Stimulated activated CD8-positive, alpha-beta memory T cell treated with anti-CD3 and anti-CD28 coated beads, Interleukin-15, amount 100 ng/mL, for 4 hours (primary cell): ENCODE results near the gene DACH1.

Experiments used
- DNase-seq, 2 donors: peaks; one replicate each; pipeline ENCODE4 v3.0.0-alpha.2; 2020; ENCODE audit warnings: low read depth in 2 of 2

Gene DACH1

DNA sequence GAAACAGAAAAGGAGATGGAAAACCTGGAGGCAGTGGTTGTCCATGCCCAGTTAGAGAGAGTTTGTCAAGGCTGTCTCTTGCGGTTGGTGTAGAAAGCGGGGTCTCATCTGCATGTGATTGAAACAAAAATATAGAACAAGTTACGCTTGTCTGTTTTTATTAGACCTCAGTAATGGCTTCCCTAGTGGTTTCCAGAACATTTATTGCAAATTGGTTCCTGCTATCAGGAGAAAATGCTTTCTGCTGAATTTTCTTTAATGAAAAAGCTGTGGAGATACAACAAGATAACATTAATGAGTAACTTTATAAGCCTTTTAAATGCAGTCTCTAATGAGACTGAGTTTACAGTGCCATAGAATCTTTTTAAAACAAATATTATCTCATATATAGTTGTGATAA, 378.0 kb downstream of the DACH1 start:
- DNase-seq = no peak

DNA sequence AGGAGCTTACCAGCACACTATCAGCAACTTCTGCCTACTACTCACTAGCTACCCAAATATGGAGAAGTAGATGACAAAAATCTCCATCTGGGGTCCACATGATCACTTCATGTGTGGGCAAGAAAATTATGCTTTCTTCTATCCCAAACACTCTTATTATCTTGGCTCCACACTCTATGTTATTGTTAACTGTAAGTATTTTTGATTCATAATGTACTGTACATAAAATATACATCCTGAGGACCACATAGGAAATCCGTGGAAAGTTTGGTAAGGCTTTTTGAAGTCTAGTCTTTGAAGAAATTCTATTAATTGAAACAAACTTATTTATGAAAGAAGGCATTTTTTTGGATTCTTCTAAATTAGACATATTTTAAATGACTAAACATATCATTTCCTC, 378.8 kb downstream of the DACH1 start:
- no peak for DNase-seq

DNA sequence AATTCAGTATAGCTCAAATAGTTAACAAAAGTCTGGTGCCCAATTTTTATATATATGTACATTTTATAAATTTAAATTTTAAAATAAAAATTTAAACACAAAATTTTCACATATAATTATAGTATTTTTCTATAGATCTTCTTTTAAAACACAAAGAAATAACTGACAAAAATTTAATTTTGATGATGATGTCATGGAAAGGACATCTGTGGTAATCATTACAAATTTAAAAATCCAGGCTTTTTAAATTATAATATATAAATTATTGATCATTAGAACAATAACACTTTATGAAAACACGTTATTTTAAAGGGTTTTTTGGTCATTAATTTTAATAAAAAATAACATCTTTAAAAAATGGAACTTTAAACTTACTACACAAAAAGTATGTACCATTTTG, 381.1 kb downstream of the DACH1 start:
- DNase-seq = no peak

DNA sequence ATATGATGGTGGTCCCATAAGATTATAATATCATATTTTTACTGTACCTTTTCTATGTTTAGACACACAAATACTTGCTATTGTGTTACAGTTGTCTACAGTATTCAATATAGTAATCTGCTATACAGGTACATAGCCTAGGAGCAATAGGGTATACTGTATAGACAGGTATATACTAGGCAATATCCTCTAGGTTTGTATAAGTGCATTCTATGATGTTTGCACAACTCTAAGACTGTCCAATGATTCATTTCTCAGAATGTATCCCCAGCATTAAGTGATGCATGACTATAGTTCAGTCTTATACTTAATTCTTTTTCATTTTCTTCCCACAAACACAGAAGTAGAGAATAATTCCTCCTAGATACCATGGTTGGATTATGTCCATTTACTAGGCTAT, 383.3 kb downstream of the DACH1 start:
- DNase-seq = no peak

DNA sequence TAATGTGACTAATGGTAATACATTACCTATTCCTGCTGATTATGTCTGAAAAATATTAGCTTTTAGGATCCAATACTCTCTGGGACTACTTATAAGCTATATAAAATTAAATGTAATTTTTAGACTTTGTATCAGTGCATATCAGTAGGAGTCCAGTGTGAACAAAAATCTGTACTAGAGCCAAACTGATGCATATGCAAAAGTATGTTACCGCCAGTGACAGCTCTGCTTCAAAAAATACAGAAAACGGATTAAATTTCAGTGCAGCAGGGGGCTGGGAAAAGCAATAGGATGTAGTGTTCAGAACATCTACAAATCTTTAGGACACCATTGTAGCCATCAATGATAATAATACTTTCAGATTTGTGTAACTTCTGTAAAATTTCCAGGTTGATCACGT, 385.5 kb downstream of the DACH1 start:
- no peak for DNase-seq

DNA sequence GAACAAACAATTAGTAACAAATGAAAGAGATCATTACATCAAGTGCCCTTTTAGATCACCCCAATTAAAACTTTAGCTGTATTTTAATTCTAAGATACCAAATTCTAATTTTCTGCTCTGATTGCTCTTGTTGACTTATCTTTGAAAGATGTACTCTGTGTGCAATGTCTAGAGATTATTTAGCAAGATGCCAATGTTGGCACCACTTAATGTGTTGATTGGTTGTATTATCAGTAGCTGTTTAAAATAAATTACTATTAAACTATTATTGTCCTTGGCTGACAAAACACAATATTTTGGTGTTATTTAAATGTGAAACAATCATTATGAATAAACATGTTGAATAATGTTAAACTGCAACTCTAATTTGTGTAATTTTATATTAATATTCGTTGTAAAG, 386.0 kb downstream of the DACH1 start:
- DNase-seq = no peak

DNA sequence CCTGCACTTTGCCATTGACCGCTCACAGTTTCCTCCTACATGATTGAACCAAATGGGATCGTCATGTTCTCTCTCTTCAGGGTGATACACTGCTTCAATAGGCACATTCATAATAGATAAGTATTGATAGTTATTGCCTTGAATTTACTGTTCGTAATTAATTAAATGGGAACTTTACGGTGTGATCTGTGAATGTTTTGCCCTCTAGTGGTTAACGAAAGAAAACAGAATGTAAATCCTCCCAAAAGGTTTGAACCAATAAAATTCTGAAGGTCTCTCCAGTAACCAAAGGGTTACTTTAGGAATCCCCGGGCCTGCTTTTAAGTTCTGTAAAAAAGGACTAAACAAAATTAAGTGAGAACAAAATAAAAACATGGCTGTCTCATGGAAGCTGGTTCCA, 389.3 kb downstream of the DACH1 start:
- no peak for DNase-seq

DNA sequence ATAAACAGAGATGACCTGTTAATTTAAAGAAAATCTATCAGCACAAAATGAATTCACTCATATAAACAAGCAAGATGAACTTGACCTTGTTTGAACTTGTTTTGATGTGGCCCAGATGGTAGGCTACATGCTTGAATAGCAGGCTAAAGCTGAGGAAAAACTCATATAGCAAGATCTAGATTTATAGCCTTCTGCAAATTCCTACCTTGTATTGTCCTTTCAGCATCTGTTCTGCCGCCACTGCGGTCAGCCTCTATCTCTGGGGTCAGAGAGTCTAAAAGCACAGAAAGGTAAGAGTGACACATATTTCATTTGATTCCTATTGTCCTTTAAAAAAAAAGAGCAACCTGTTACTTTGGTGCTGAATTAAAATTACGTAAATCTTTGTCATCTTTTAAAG, 392.1 kb downstream of the DACH1 start:
- no peak for DNase-seq

DNA sequence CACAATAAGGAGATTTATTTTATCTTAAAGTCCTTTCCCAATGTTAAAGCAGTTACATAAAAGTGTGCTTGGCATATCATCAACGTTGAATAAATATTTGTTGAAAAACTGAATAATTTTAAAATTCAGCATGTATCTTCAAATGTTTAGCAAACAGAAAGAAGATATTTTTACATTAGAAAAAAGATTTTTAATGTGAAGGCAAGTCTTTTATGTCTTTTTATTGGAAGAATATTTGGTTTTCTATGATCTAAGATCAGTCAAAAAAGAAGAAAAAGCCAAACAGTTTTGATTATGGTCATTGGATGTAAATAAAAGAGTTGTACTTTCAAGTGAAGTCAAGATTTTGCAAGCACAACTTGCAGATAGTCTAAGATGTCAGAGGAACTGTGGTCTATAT, 397.4 kb downstream of the DACH1 start:
- no peak for DNase-seq

DNA sequence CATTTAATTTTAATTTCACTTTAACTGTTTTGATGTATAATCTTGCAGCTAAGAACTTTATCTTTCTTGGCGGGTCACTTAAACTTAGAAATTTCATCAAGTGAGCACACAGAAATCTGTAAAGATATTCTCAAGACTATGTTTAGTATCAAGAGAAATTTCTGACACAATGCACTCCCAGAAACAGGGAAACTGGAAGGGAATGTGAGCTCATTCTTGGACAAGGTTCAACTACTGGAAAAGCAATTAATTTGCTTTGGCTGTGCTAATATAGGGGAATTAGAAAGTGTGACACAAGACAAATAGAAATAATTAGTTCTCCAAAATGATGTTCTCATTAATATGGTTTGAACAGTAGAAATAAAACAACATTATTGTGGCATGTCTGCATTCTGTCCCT, 402.3 kb downstream of the DACH1 start:
- DNase-seq = no peak

DNA sequence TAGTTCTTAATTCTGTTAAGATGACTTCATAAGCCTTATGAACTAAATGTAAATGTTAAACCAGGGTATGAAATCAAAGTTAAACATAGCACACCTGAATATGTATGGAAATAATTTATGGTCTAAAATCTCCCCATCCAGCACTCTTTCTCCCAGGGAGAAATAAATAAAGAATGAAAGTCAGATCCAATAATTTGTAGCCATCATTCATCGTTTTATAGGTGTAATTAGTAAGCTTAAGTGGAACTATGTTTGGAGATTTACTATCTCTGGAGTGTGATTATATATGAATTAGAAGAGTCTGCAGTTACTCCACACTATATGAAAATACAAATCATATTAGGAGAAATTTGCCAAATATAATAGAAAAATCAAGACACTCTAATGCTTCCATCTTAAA, 405.1 kb downstream of the DACH1 start:
- no peak for DNase-seq

DNA sequence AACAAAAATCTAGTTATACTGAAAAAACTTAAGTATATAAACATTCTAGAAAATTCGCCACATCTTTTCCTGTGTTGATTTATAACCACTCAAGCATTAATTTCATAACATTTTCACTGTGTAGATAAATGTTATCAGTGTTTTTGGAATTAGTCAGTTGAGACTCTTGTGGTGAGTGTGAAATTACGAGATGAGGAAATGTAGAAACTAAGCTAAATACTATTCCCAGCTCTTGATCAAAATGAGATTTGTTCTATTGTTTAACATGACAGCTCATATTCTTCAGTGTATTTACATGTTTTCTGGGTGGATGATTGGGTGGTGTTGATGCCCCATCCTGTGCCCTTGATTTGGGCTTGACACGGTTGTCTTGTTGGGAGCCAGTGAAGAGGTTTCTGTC, 406.8 kb downstream of the DACH1 start:
- no peak for DNase-seq

DNA sequence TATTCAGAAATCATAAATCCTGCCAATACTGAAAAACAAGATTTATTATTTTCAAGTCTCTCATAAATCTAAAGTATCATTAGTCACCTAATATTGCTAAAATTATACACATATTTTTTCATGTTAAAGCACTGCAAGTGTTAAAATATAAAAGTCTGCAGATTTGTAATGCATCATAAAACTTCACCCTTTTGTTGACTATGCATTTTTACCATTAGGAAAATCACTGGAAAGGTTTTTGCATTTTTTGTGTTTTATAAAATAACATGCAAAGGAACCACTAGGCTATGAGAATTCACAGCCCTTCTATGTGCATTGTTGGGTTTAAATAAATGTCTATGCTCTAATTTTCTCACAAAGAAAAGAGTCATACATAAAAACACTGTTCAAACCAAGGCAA, 407.3 kb downstream of the DACH1 start:
- DNase-seq = no peak

DNA sequence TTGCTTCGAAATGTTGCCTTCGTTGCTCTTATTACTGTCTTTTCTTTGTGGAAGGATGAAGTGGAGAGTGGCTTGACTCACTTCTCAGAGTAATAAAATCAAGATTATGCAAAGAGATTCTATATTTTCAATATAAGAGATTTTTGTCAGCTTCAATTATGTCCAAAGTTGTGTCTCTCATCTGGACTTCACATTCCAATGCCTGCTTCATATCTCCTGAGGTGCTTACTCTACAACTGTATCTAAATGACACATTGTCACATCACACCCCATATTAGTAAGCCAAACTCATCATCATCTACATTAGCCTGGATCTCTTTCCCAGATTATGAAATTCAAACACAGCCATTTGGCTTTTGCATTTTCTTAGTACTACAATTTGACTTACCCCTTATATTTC, 409.4 kb downstream of the DACH1 start:
- DNase-seq = no peak

DNA sequence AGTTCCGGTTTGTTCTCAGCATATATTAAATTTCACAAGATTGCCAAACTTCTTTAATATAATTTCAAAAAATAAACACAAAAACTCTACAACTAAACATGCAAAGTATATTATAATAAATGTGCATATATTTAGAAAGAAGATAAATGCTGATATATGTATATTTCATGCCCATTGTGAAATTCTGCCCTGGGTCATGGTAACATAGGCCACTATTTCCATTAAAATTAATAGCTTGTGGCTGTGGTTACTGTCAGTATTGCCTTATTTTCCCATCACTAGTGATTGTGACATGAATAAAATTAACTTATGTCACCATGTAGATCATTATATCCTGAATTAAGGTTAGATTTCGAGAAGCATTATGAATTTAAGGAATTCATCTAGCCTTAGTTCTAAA, 410.9 kb downstream of the DACH1 start:
- DNase-seq = no peak

DNA sequence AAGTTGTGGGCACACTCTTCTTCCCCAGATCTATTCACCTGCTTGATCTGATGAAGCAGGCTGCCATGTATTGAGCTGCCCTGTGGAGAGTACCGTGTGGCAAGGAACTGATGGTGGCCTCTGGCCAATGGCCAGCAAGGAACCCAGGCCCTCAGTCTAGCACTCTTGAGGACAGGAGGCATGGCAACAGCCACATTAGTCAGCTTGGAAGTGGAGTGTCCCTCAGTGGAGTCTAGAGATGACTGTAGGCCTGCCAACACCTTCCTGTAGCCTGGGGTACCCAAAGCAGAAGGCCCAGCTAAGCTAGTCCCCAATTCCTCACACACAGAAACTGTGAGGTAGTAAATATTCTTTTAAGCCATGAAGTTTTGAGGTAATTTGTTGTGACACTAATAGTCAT, 412.5 kb downstream of the DACH1 start:
- DNase-seq = no peak

DNA sequence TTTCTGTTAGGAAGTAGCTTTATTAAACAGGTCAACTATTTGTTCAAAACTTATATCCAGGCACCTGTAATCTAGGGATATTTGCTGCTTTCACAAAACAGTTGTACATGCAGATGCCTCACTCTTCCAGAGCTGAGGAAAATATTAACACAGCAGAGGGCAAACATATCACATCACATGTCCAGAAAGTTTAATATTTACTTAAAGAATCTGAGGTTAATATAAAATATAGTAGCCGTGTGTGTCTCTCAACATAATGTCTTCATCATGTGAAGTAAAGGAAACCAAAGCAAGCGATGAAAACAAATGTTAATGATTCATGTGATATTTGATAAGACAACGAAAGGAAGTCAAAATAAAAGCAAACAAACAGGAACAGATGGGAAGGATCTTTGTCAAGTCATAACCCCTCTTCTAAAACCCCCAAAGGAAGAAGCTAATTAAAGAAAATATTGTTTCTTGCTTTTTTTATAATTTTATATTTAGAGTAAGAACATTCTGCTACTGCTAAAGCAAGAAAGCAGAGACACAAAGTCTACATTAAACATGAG, 418.8 kb downstream of the DACH1 start:
- no peak for DNase-seq

DNA sequence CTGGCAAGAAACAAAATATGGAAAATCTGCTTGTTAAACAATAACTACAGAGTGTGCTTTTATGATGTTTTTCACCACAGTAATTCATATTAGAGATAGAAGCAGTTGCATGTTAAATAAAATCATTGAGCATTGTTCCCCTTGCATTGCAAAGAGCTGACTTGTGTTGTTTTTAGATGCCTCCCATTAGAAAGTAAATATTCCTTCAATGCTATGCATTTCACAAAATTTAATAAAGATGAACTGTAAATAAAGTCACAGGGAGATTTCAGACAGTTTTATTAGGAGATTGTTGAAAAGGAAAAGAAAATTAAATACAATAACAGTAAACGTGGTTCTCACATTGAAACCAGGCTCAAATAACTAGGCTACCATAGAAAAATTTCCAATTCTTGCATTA, 429.3 kb downstream of the DACH1 start:
- no peak for DNase-seq

DNA sequence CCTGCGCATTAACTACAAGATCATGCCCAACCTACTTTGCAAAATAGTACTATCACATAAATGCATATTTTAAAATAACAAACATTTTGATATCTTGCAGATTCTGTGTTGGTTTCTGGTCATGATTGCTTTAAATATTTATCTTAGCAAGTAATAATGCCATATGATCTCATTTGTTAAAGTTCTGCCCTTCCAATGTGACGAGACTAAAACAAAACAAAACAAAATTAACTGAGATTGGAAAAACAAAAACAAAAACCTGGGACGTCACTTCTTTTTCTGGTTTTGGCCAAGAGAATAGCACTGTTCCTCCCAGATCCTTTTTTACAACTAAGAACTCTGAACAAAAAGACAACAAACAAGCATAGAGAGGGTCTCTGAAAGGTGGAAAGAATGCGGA, 436.3 kb downstream of the DACH1 start:
- no peak for DNase-seq

DNA sequence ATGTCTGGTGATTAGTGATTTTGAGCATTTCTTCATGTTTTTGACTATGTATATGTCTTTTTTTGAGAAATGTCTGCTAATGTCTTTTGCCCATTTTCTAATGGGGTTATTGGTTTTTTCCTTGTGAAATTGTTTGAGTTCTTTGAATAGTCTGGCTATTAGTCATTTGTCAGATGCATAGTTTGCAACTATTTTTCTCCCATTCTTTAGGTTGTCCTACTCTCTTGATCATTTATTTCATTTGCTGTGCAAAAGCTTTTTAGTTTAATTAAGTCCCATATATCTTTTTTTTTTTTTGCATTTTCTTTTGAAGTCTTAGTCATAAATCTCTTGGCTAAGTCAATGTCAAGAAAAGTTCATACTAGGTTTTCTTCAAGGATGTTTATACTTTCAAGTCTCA, 449.8 kb downstream of the DACH1 start:
- no peak for DNase-seq

DNA sequence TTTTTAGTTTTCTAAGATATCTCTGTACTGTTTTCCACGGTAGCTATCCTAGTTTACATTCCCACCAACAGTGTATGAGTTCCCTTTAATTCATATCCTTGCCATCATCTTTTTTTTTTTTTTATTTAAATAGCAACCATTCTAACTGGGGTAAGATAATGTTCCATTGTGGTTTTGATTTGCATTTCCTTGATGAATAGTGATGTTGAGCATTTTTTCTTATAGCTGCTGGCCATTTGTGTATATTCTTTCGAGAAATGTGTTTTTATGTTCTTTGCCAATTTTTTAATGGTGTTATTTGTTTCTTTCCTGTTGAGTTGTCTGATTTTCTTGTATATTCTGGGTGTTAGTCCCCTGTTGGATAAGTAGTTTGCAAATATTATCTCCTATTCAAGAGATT, 454.8 kb downstream of the DACH1 start:
- DNase-seq = no peak

DNA sequence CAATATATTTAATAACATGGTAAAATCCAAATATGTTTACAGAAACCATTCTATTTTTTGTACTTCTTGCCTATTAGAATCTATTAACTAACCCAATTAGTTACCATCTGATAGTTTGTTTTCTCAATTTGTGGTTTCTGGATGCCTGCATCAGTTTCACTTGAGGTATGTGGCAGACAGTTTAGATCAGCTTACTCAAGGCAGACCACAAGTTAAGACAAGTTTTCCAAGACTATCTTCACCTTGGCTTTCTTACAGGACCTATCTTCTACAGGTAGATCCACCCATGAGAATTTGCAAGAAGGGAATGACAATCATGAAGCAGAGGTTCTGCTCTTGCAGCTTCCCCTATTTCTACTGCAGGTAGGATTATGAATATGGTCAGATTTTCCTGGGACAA, 458.6 kb downstream of the DACH1 start:
- no peak for DNase-seq

DNA sequence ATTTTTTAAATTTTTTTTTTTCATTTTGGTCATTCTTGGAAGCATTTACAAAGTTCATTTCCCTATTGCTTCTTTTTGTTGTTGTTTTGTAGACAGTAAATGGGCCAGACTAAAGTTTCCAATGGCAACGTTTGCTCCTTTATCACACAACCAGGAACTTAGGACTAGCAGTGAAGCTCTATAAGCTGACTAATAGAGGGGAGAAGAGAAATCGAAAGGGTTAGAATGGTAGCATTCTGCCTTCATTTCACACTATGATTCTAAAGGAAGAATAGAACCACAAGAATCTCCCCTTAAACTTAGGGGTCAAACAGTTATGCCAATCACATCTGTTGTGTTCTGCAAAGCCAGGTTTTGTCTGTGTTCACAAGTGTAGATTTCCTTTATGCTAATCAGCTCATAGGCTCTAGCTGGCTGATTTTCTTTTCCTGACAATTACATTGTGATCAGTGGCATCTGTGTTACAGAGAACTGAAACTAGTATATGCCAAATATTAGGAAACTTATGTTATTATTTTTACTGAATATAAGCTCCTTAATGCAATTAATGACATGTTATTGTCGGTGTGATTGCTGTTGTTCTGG, 467.3 kb downstream of the DACH1 start:
- no peak for DNase-seq

DNA sequence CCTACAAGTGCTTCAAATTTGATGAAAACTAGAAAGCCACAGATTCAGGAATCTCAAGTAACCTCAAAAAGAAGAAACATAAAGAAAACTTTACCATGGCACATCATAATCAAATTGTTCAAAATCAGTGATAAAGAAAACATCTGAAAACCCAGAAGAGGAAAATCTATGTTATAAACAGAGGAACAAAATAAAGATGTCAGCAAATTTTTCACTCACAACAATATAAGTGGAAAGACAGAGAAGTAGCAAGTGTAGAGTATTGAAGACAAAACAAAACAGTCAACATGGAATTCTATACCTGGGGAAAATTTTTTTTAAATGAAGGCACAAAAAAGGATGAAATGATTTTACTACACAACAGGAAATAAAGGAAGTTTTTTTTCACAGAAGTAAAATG, 470.9 kb downstream of the DACH1 start:
- no peak for DNase-seq

DNA sequence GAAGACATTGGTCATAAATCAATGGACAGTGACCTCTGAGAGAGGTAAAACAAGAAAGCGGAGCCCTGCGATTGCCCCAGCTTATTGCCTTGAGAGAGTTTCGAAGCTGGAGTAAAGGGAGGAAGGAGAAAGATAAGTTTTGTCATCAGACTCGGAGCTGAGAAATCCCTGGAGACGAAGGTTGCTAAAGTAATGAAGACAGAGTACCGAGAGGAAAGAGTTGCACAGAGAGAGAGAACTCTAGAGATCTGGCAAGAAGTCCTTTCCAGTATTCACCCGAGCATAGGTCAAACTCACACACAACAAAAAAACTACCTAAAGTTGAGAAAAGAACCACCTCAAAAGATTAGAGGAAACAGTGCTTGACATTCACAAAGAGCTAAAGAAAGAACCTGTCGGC, 472.0 kb downstream of the DACH1 start:
- no peak for DNase-seq
